ENCODE results near the gene KLF17. TPM values are rescaled to one million over a fixed set of nuclear protein-coding genes. Genes with fewer than 3 reads are reported as not detected.

KLF17 gene
- total RNA-seq, 2 donors from 2014 or later, result 0.92 TPM; not detected in 1

DNA sequence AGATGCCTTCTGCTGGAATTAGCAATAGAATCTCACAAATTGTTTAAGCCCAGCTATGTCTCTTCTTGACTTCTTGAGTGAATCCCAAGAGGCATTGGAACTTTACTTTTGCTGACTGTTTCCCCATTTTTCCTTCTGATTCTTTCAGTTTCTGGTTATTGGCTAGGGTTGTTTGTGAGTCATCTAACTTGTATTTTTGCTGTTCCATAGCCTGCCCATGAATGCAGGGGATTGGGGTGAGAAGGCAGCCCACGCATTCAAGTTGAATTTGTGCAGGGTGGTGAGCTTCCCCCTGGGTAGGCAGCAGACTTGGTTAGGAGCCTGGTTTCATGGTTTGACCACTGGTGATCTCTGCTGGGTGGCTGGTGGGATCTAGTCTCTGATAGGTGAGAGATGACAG lies 10.4 kb upstream of the KLF17 start:
- no peaks in the 10 kb centered on the region for H3K36me3 ChIP-seq
- H3K9me3 ChIP-seq, result no peaks in the 10 kb centered on the region
- no peak overlapping the region for H3K4me3 ChIP-seq
- TF ChIP-seq CTCF (IDR thresholded peaks at IDR 0.05), result no peak
- no peak overlapping the region for H3K27ac ChIP-seq
- ATAC-seq (ENCODE audit: insufficient number of reproducible peaks, low FRiP score, low read depth) (no peak), DNase-seq (ENCODE audit: low spot score) (no peak)
- no peaks in the 10 kb centered on the region for H3K27me3 ChIP-seq (replicated peaks; ENCODE audit: insufficient read depth)
- no peaks in the 10 kb centered on the region for H3K4me1 ChIP-seq (ENCODE audit: control insufficient read depth in 1 of 2, low read depth in 2 of 2)

GRCh38 chr1:44108971-44109370 lies 9.7 kb upstream of the KLF17 start:
- Histone ChIP-seq H3K4me3 (no peak overlapping the region), H3K4me1 (ENCODE audit: control insufficient read depth in 1 of 2, low read depth in 2 of 2) (no peaks in the 10 kb centered on the region), H3K27me3 (replicated peaks; ENCODE audit: insufficient read depth) (no peaks in the 10 kb centered on the region), H3K27ac (no peak overlapping the region), H3K36me3 (no peaks in the 10 kb centered on the region), H3K9me3 (no peaks in the 10 kb centered on the region)
- no peak for TF ChIP-seq CTCF (IDR thresholded peaks at IDR 0.05)
- ATAC-seq (ENCODE audit: insufficient number of reproducible peaks, low FRiP score, low read depth) (no peak), DNase-seq (ENCODE audit: low spot score) (no peak)

GRCh38 chr1:44110916-44111315 lies 7.7 kb upstream of the KLF17 start:
- no peaks in the 10 kb centered on the region for H3K27me3 ChIP-seq (replicated peaks; ENCODE audit: insufficient read depth)
- TF ChIP-seq CTCF (IDR thresholded peaks at IDR 0.05), result no peak

DNA sequence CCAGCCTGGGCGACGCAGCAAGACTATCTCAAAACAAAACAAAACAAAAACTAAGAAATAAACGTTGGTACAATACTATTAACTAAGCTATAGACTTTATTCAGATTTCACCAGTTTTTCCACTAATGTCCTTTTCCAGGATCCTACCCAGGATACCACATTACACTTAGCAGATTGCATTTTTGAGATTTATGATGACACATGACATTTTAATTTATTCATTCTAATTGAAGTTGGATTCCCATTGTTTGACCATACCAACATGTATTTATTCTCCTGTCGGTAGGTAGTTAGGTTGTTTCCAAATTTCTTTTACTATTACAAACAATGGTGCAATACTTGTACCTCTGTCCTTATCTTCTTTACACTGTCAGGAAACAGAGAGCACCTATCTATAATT lies 6.8 kb upstream of the KLF17 start:
- TF ChIP-seq CTCF (IDR thresholded peaks at IDR 0.05), result no peak
- no peaks in the 10 kb centered on the region for H3K9me3 ChIP-seq
- H3K4me3 ChIP-seq, result no peak overlapping the region
- H3K4me1 ChIP-seq (ENCODE audit: control insufficient read depth in 1 of 2, low read depth in 2 of 2), result no peaks in the 10 kb centered on the region
- no peaks in the 10 kb centered on the region for H3K36me3 ChIP-seq
- no peak for DNase-seq (ENCODE audit: low spot score)
- ATAC-seq (ENCODE audit: insufficient number of reproducible peaks, low FRiP score, low read depth), result no peak
- H3K27ac ChIP-seq, result no peak overlapping the region
- no peaks in the 10 kb centered on the region for H3K27me3 ChIP-seq (replicated peaks; ENCODE audit: insufficient read depth)

More at GRCh38 chr1:44110916-44111315, 7.7 kb upstream of the KLF17 start:
- DNase-seq (ENCODE audit: low spot score) (no peak), ATAC-seq (ENCODE audit: insufficient number of reproducible peaks, low FRiP score, low read depth) (no peak)
- no peaks in the 10 kb centered on the region for H3K4me1 ChIP-seq (ENCODE audit: control insufficient read depth in 1 of 2, low read depth in 2 of 2)
- H3K4me3 ChIP-seq, result no peak overlapping the region
- H3K27ac ChIP-seq, result no peak overlapping the region
- H3K9me3 ChIP-seq, result no peaks in the 10 kb centered on the region
- no peaks in the 10 kb centered on the region for H3K36me3 ChIP-seq

DNA sequence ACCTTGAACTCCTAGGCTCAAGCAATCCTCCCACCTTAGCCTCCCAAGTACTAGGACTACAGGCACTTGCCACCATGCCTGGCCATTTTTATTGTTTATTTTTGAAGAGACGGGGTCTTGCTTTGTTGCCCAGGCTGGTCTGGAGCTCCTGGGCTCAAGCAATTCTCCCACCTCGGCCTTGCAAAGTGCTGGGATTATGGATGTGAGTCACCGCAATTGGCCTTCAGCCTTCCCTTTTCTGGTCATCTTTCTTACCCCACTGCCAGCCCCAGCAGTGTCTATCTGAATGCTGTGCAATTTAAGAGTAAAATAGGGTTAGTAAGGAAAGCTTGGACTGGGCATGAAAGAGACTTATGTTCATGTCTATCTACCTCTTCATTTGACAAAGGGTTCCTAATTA lies 6.1 kb upstream of the KLF17 start:
- H3K4me3 ChIP-seq, result no peak overlapping the region
- H3K36me3 ChIP-seq, result no peaks in the 10 kb centered on the region
- no peak overlapping the region for H3K27ac ChIP-seq
- H3K27me3 ChIP-seq (replicated peaks; ENCODE audit: insufficient read depth), result no peaks in the 10 kb centered on the region
- no peak for TF ChIP-seq CTCF (IDR thresholded peaks at IDR 0.05)
- ATAC-seq (ENCODE audit: insufficient number of reproducible peaks, low FRiP score, low read depth) (no peak), DNase-seq (ENCODE audit: low spot score) (no peak)
- no peaks in the 10 kb centered on the region for H3K9me3 ChIP-seq
- H3K4me1 ChIP-seq (ENCODE audit: control insufficient read depth in 1 of 2, low read depth in 2 of 2), result no peaks in the 10 kb centered on the region

Measured in thoracic aorta (tissue), 2 donors.